C4-2B (cell line): ENCODE results near the gene MITF.

ENCODE experiments used
- CTCF ChIP-seq: fragments of 450-650 bp; conservative IDR thresholded peaks from 2 replicates; pipeline ENCODE4 v1.5.1; 2017; ENCODE audit warnings: mild to moderate bottlenecking
- ZFX ChIP-seq: fragments of 450-650 bp; IDR thresholded peaks from 2 replicates; pipeline ENCODE4 v1.6.1; 2017

GRCh38 chr3:69876073-69876472 lies 136.8 kb downstream of the MITF start:
- TF ChIP-seq CTCF (no peak), ZFX (no peak)
